Activated T-helper 1 cell treated with anti-CD3 and anti-CD28 coated beads, Interleukin-12 subunit alpha, Interleukin-12 subunit beta, Interleukin-2, Interleukin-4 antibody, amounts not matched to agents 30 ng/mL and 10 ng/mL and 1 ng/mL, durations not matched to agents 14 hours and 24 hours and 36 hours (primary cell): ENCODE measurements around the gene TPSD1. TPM values are rescaled to one million over a fixed set of nuclear protein-coding genes. Genes with fewer than 3 reads are reported as not detected.
"Not testable (repeated sequence)": the region's sequence is repeated elsewhere in the genome, so short reads cannot be mapped to it uniquely, and the experiment has no call there.

Experiments
- DNase-seq: peaks from one replicate; pipeline ENCODE4 v3.0.0; 2021; ENCODE audit warnings: low spot score
- H3K27ac Mint-ChIP-seq: one replicate; pipeline ENCODE4 v1.8.0; 2021; ENCODE audit warnings: mild to moderate bottlenecking, mixed read lengths
- H3K27me3 Mint-ChIP-seq: one replicate; pipeline ENCODE4 v1.8.0; 2022; ENCODE audit warnings: mild to moderate bottlenecking, moderate library complexity, mixed read lengths; ENCODE audit not compliant: insufficient read depth
- H3K36me3 Mint-ChIP-seq: one replicate; pipeline ENCODE4 v1.8.0; 2021; ENCODE audit warnings: low read depth, mixed read lengths
- H3K4me1 Mint-ChIP-seq: one replicate; pipeline ENCODE4 v1.8.0; 2021; ENCODE audit warnings: low read depth, mixed read lengths
- H3K4me3 Mint-ChIP-seq: one replicate; pipeline ENCODE4 v1.8.0; 2021; ENCODE audit warnings: mild to moderate bottlenecking, moderate library complexity, mixed read lengths
- H3K9me3 Mint-ChIP-seq: one replicate; pipeline ENCODE4 v1.8.0; 2021; ENCODE audit warnings: mixed read lengths
- intact Hi-C: fragments of 100-400 bp; cut with micrococcal nuclease; formaldehyde crosslinking; loops from one replicate; pipeline ENCODE4 v1.15.1; 2024
- total RNA-seq: library from RNA; stranded (reverse); gene quantifications from 2 replicates; pipeline ENCODE4 v1.2.3, GENCODE V29; 2022

TPSD1 gene
- total RNA-seq, 1 donor from 2014 or later = not detected

- Mint-ChIP-seq H3K9me3 (peaks cover 10% of the 10 kb centered on the region), H3K4me1 (no peaks in the 10 kb centered on the region), H3K27ac (no peak overlapping the region), H3K36me3 (no peaks in the 10 kb centered on the region), H3K27me3 (peaks cover 7% of the 10 kb centered on the region), H3K4me3 (no peak overlapping the region)
- intact Hi-C loops = no loop called here
- no peak for DNase-seq
Measured at GRCh38 chr16:1265090-1265630, 9.3 kb downstream of the TPSD1 start.

GRCh38 chr16:1265826-1266225 lies 10.0 kb downstream of the TPSD1 start:
- H3K27ac Mint-ChIP-seq = no peak overlapping the region
- DNase-seq = no peak
- H3K4me1 Mint-ChIP-seq = no peaks in the 10 kb centered on the region
- H3K36me3 Mint-ChIP-seq = no peaks in the 10 kb centered on the region
- no peak overlapping the region for H3K4me3 Mint-ChIP-seq
- peaks cover 10% of the 10 kb centered on the region for H3K9me3 Mint-ChIP-seq
- intact Hi-C loops = no loop called here
- H3K27me3 Mint-ChIP-seq = peaks cover 3% of the 10 kb centered on the region

- DNase-seq, H3K27ac Mint-ChIP-seq, intact Hi-C loops: not testable (repeated sequence)
Measured at GRCh38 chr16:1269418-1269817, 13.5 kb downstream of the TPSD1 start.

GRCh38 chr16:1271380-1271723 lies 15.5 kb downstream of the TPSD1 start:
- no peak for DNase-seq
- Mint-ChIP-seq H3K27me3 (no peaks in the 10 kb centered on the region), H3K27ac (no peak overlapping the region), H3K36me3 (no peaks in the 10 kb centered on the region), H3K9me3 (no peaks in the 10 kb centered on the region), H3K4me1 (no peaks in the 10 kb centered on the region), H3K4me3 (no peak overlapping the region)
- intact Hi-C loops = no loop called here

More at GRCh38 chr16:1269418-1269817, 13.5 kb downstream of the TPSD1 start:
- H3K36me3 Mint-ChIP-seq, H3K4me1 Mint-ChIP-seq, H3K4me3 Mint-ChIP-seq, H3K9me3 Mint-ChIP-seq, H3K27me3 Mint-ChIP-seq: not testable (repeated sequence)

GRCh38 chr16:1271724-1272413 lies 16.0 kb downstream of the TPSD1 start:
- H3K27ac Mint-ChIP-seq, H3K36me3 Mint-ChIP-seq, intact Hi-C loops, H3K27me3 Mint-ChIP-seq, H3K4me3 Mint-ChIP-seq, DNase-seq, H3K9me3 Mint-ChIP-seq, H3K4me1 Mint-ChIP-seq: not testable (repeated sequence)

GRCh38 chr16:1272453-1273198 lies 16.8 kb downstream of the TPSD1 start:
- intact Hi-C loops = no loop called here
- no peaks in the 10 kb centered on the region for H3K36me3 Mint-ChIP-seq
- H3K4me1 Mint-ChIP-seq = no peaks in the 10 kb centered on the region
- DNase-seq = no peak
- H3K9me3 Mint-ChIP-seq = no peaks in the 10 kb centered on the region
- H3K27ac Mint-ChIP-seq = no peak overlapping the region
- no peak overlapping the region for H3K4me3 Mint-ChIP-seq
- no peaks in the 10 kb centered on the region for H3K27me3 Mint-ChIP-seq

GRCh38 chr16:1273816-1274215 lies 17.9 kb downstream of the TPSD1 start:
- Mint-ChIP-seq H3K27me3 (no peaks in the 10 kb centered on the region), H3K36me3 (no peaks in the 10 kb centered on the region), H3K27ac (no peak overlapping the region)

GRCh38 chr16:1274767-1275166 lies 18.9 kb downstream of the TPSD1 start:
- H3K4me3 Mint-ChIP-seq = no peak overlapping the region
- no peak overlapping the region for H3K27ac Mint-ChIP-seq
- H3K9me3 Mint-ChIP-seq = no peaks in the 10 kb centered on the region
- no peaks in the 10 kb centered on the region for H3K36me3 Mint-ChIP-seq
- intact Hi-C loops = no loop called here
- DNase-seq = no peak
- H3K4me1 Mint-ChIP-seq = no peaks in the 10 kb centered on the region
- H3K27me3 Mint-ChIP-seq = no peaks in the 10 kb centered on the region

More at GRCh38 chr16:1273816-1274215, 17.9 kb downstream of the TPSD1 start:
- no peaks in the 10 kb centered on the region for H3K4me1 Mint-ChIP-seq
- DNase-seq = no peak
- H3K4me3 Mint-ChIP-seq = no peak overlapping the region
- intact Hi-C loops = no loop called here
- no peaks in the 10 kb centered on the region for H3K9me3 Mint-ChIP-seq

- Mint-ChIP-seq H3K27ac (no peak overlapping the region), H3K4me3 (no peak overlapping the region), H3K27me3 (no peaks in the 10 kb centered on the region), H3K36me3 (no peaks in the 10 kb centered on the region), H3K4me1 (no peaks in the 10 kb centered on the region), H3K9me3 (no peaks in the 10 kb centered on the region)
- no peak for DNase-seq
- intact Hi-C loops = no loop called here
Measured at GRCh38 chr16:1275791-1276579, 20.1 kb downstream of the TPSD1 start.

GRCh38 chr16:1276580-1276878 lies 20.7 kb downstream of the TPSD1 start:
- H3K27ac Mint-ChIP-seq = no peak overlapping the region
- no peak overlapping the region for H3K4me3 Mint-ChIP-seq
- H3K9me3 Mint-ChIP-seq = no peaks in the 10 kb centered on the region
- DNase-seq = no peak
- intact Hi-C loops = no loop called here
- no peaks in the 10 kb centered on the region for H3K27me3 Mint-ChIP-seq
- no peaks in the 10 kb centered on the region for H3K36me3 Mint-ChIP-seq
- H3K4me1 Mint-ChIP-seq = no peaks in the 10 kb centered on the region

GRCh38 chr16:1277151-1277598 lies 21.3 kb downstream of the TPSD1 start:
- no peak overlapping the region for H3K27ac Mint-ChIP-seq
- H3K4me1 Mint-ChIP-seq = no peaks in the 10 kb centered on the region
- H3K9me3 Mint-ChIP-seq = no peaks in the 10 kb centered on the region
- no peak overlapping the region for H3K4me3 Mint-ChIP-seq
- intact Hi-C loops = no loop called here
- no peak for DNase-seq
- no peaks in the 10 kb centered on the region for H3K36me3 Mint-ChIP-seq
- no peaks in the 10 kb centered on the region for H3K27me3 Mint-ChIP-seq

- H3K36me3 Mint-ChIP-seq = no peaks in the 10 kb centered on the region
- DNase-seq = no peak
- no peaks in the 10 kb centered on the region for H3K9me3 Mint-ChIP-seq
- no peak overlapping the region for H3K27ac Mint-ChIP-seq
- no peak overlapping the region for H3K4me3 Mint-ChIP-seq
- H3K4me1 Mint-ChIP-seq = no peaks in the 10 kb centered on the region
- H3K27me3 Mint-ChIP-seq = no peaks in the 10 kb centered on the region
- intact Hi-C loops = no loop called here
Measured at GRCh38 chr16:1277617-1278282, 21.9 kb downstream of the TPSD1 start.
